Suppressor macrophage treated with lipopolysaccharide for 4 hours (primary cell): ENCODE measurements around the gene CACNB4.
A peak's percentile ranks its signal among the peaks of the same experiment; 100 is the strongest.
"Not testable (repeated sequence)": the region's sequence is repeated elsewhere in the genome, so short reads cannot be mapped to it uniquely, and the experiment has no call there.

ENCODE experiments used
- DNase-seq: peaks from one replicate; pipeline ENCODE4 v3.0.0-alpha.2; 2020

Gene CACNB4

DNA sequence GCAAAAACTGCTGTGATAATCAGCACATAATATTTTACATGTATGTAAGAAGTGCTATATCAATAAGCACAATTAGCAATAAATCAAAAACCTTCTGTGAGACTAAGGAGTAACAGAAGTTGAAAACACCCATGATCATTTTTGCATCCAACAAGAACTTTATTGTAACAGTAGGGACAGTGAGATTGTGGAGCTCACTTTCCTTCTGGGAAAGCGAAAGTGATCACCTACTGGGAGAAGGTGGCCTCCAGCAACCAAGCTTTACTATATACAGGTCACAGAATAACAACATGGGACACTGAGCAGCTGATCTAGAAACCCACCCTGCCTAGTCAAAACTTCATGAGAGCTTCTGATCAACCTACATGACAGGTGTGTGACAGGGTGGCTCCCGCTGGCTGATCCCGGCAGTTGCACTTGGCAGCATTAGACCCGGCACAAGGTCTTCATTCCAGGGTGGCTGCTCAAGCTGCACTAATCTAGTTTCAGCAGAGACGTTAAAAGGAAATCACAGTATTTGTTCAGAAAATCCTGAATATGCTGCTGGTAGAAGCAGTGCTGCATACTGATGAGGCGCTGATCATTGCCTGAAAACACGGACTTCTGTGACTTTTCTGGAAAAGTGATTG is 207.2 kb downstream of the CACNB4 start:
- DNase-seq: no peak

- no peak for DNase-seq
Observed at GRCh38 chr2:151887164-151887563, 211.7 kb downstream of the CACNB4 start.

DNA sequence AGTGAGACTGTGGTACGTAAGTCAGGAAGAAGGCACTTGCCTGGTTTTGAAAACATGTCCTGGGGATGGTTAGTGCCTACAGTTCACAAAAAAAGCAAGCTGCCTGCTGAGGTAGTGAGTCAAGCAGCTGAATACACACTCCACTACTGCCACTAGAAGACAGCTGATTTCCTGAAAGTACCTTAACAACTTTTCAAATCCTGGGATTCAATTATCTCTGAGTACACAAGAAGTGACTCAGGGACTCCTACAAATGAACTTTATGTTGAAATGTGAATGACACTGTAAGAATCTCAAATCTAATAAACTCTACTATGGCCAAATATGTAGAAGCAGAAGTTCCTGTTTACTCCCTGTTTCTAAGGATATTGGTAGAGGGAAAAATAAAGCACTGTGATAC is 212.6 kb downstream of the CACNB4 start:
- peak; percentile 61 for DNase-seq

DNA sequence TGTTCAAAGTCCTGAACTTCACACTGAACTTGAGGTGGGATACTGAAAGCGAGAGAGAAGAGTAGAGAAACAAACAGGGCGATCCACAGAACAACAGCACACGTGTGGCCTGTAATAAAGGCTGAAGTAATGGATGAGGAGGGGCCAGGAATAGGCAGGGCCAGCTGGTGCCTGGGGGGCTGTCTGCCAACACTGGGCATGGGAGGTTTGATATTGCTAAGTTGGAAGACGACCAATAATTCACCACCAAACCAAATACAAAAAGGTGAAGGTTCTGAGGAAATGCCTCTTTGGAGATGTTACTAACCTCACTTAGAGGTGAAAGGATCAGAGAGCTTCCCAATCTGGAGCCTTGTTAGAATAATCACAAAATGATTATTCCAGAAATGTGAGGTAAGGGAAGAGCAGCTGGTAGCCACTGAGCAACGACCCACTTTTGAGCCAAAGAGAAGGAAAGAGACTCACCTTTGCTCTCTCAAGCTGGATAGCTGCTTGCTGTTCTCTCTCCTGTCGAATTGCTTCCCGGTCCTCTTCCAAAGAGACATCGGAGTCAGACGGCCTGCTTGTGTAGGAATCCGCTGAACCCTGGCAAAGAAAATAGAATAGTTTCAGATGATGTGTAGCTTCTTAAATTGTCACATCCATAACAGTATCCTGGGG is 215.9 kb downstream of the CACNB4 start:
- DNase-seq: no peak

- no peak for DNase-seq
Observed at GRCh38 chr2:151881342-151881741, 217.5 kb downstream of the CACNB4 start.

DNA sequence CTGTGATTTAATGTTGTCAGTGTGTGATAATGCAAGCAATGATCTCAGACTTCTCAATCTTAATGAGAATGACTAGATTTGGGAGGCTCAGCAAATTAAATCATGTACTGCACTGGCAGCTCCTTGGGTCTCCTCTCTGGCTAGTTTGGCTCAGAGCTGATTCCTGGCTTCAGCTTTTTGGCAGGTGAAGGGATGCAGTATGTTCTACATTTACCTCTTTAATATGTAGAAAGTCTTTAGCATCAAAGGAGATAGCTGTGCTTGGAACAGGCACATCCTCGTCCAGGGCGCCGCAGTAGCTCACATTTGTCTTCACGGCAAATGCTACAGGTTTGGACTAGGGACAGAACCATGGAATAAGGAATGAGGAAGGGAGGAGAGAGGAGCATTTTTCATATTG is 218.3 kb downstream of the CACNB4 start:
- DNase-seq: no peak

- peak; percentile 88 for DNase-seq
Observed at GRCh38 chr2:151878655-151879563, 219.9 kb downstream of the CACNB4 start.

DNA sequence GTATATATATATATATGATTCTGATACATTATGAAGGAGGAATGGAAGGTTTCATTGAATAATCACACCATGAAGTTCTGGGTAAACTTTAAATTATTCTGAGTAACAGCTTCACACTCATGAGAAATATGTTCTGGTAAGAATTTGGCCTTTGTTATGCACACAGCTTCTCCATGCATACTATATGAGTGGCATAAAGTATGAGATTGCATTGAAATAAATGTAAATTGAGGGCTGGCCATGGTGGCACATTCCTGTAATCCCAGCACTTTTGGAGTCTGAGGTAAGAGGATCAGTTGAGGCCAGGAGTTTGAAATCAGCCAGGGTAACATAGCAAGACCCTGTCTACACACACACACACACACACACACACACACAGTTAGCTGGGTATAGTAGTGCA is 220.6 kb downstream of the CACNB4 start:
- DNase-seq: no peak

- DNase-seq: not testable (repeated sequence)
Observed at GRCh38 chr2:151875631-151876030, 223.2 kb downstream of the CACNB4 start.

DNA sequence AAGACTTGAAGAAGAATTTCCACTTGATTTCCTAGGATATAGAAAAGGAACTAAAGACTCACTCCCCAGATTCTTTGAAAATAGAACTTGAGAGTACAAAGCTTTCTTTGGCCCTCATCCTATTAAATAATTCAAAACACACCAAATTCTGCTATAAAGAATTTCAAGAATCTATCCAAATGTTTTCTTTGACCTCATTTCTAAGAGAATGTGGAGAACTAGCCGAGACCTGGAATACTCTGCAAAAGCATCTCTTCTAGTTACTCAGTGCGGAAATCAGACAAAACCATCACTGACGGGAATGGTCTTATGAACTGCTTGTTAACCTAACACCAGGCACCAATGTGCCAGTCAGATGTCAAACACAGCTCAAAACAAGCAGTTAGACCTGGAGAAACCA is 226.4 kb downstream of the CACNB4 start:
- DNase-seq: no peak

DNA sequence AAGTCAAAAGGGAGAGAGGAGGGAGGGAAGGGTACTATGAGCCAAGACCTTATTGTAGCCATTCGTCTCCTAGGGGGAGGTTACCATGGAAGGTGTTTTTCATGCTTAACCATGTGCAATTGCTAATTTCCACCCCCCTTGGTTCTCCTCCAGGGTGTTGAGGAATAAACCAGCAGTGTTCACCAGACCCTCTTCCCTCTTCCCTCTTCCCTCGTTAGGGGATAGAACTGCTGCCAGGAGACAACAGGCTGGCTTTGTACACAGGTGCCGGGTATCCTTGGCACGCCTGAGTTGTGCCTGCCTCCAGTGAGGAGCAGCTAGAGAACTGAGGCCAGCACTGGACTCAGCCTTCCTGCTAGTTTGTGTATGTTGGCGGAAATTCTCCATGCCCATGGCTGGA is 229.6 kb downstream of the CACNB4 start:
- no peak for DNase-seq

DNA sequence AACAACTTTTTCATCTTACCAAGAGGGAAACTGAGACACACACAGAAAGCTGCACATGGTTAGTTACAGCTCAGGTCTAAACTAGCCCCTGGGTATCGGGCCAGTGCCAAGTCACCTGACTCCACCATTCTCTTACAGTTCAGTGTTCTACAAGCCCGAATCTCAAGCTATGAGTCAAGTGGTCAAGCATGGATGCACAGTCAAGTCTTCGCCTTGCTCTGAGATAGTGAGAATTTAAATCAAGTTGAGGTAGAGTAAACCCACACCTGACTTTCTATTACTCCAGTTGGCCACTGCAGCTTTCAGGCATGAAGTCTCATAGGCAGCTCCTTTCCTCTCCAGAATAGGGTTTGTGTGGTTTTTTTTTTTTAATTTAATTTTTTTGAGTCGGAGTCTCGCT is 236.1 kb downstream of the CACNB4 start:
- DNase-seq: no peak

GRCh38 chr2:151861174-151861573 is 237.7 kb downstream of the CACNB4 start:
- no peak for DNase-seq

- DNase-seq: no peak
Observed at GRCh38 chr2:151860613-151861146, 238.2 kb downstream of the CACNB4 start.

- DNase-seq: no peak
Observed at GRCh38 chr2:151860210-151860609, 238.6 kb downstream of the CACNB4 start.

GRCh38 chr2:151857650-151858049 is 241.2 kb downstream of the CACNB4 start:
- no peak for DNase-seq

DNA sequence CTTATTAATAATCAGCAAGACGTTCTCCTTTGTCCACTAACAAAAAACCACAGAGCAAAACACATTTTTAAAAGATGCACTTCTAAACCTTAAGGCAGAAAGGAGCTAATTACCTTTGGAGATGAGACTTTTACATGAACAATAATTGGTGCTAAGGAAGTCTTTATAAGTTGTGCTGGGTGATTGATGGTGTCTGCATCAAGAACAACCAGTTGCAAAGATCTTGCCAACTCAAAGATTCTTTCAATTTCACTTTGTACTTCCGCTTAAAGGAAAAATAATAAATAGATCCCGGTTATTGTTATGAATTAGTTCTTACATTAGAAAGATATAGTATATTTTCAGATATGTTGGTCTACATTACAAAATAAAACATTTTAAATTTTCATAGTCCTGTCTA is 243.7 kb downstream of the CACNB4 start:
- no peak for DNase-seq

GRCh38 chr2:151853070-151853758 is 245.6 kb downstream of the CACNB4 start:
- no peak for DNase-seq

- no peak for DNase-seq
Observed at GRCh38 chr2:151852260-151853069, 246.4 kb downstream of the CACNB4 start.

DNA sequence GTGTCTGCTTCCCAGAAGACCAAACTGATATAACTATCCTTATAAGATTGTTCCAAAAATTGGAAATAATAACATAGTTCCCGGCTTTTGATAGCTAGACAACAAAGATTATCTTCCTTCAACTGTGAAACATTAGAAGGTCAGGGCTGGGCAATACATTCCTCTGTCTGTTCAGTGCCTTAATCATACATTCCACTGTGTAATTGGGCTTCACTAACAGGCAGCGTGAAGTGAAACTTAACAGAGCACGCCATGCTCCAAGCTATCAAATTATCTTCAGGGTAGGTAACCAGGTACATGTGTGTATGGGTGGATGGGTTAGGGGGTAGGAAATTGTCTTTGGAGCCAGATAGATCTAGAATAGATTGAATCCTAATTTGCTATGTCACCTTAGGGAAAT is 247.1 kb downstream of the CACNB4 start:
- no peak for DNase-seq

GRCh38 chr2:151849413-151850010 is 249.3 kb downstream of the CACNB4 start:
- DNase-seq: no peak

DNA sequence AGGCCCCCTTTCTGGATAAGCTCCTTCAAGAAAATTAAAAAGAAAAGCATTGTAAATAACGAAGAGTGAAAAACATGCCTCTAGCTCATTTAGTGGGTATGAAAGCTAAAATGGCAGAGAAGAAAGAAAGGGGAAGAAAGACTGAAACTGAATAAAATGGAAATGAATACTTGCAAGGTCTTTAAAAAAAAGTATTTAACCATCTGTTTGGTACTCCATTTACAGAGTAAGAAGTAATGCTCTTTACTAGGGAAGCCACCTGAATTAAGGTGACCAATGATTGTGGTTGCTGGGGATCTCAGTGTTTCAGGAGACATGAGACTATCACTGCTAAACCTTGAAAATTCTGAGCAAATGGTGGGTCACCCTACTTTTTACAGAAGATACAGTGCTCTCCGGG is 253.0 kb downstream of the CACNB4 start:
- DNase-seq: no peak
